ENCODE results near the gene LIM2. TPM values are rescaled to one million over a fixed set of nuclear protein-coding genes. Genes with fewer than 3 reads are reported as not detected.

The LIM2 gene
- polyA plus RNA-seq, 2 of the 4 experiments (the other 2 are of a cell fraction): not detected

- TF ChIP-seq FOSB (CRISPR knock-in tag; IDR thresholded peaks at IDR 0.05) (no peak), TFCP2L1 (CRISPR knock-in tag; IDR thresholded peaks at IDR 0.05) (0 out of 2 replicates have a peak, but pooled peaks have one; percentile 24)
- WGBS (ENCODE audit: missing lambda C conversion rate): under 1% methylated on average over 10 of the region's 10 CpGs
- Histone ChIP-seq H3K4me2 (peak overlapping the region; percentile 92), H3K27ac (peak overlapping the region; percentile 84 to 90), H3K9me3 (no peaks in the 10 kb centered on the region), H3K4me3 (peak overlapping the region; percentile 64), H3K4me1 (peaks cover 32% of the 10 kb centered on the region)
- CTCF ChIA-PET: interaction anchor here (1.0 to 5.0 kb wide), 14 partner anchors 10 to 322 kb away, joined by 3 to 46 read pairs (median 4); partner anchors contain the start of genes CLDND2, ETFB and NKG7
- DNase-seq (ENCODE audit: low read depth in 1 of 2, low spot score in 1 of 2): peak in 1 of 2 experiments; percentile 55
- ATAC-seq: peak; percentile 32 to 41
- POLR2A ChIA-PET: interaction anchor here (0.5 to 2.7 kb wide), 32 partner anchors 11 to 850 kb away, joined by 3 to 59 read pairs (median 4); partner anchors contain the start of genes ETFB, LIM2 and ZNF175
- FAIRE-seq: no peak
Observed at GRCh38 chr19:51339313-51339686, 48.5 kb downstream of the LIM2 start.

GRCh38 chr19:51338563-51339312 is 49.0 kb downstream of the LIM2 start:
- FAIRE-seq (no peak), ATAC-seq (peak; percentile 79 to 88), DNase-seq (ENCODE audit: low read depth in 1 of 2, low spot score in 1 of 2) (peak; percentile 88 to 91)
- Histone ChIP-seq H3K27ac (peak overlapping the region; percentile 84 to 90), H3K4me1 (peaks cover 32% of the 10 kb centered on the region), H3K9me3 (no peaks in the 10 kb centered on the region), H3K4me2 (peak overlapping the region; percentile 92), H3K4me3 (peak overlapping the region; percentile 64)
- TF ChIP-seq MYC (IDR thresholded peaks at IDR 0.05; ENCODE audit: borderline replicate concordance, low read length) (0 out of 2 replicates have a peak, but pooled peaks have one; percentile 44), SMC3 (IDR thresholded peaks at IDR 0.05) (peak; percentile 98), BHLHE40 (IDR thresholded peaks at IDR 0.05; ENCODE audit: low read depth, low read length) (no peak), NR3C1 (IDR thresholded peaks at IDR 0.05) (no peak), POLR2AphosphoS2 (conservative IDR thresholded peaks at IDR 0.05; ENCODE audit: low read length) (no peak), HEYL (CRISPR knock-in tag; IDR thresholded peaks at IDR 0.05) (no peak), CBX2 (IDR thresholded peaks at IDR 0.05; ENCODE audit: borderline replicate concordance, low read depth) (no peak), MAX (IDR thresholded peaks at IDR 0.05) (peak; percentile 79), FOSL2 (IDR thresholded peaks at IDR 0.05) (no peak), FOSL2 (CRISPR knock-in tag; IDR thresholded peaks at IDR 0.05) (0 out of 2 replicates have a peak, but pooled peaks have one; percentile 4), RAD21 (conservative IDR thresholded peaks at IDR 0.05 in 1 of 2, IDR thresholded peaks at IDR 0.05 in 1 of 2) (peak; percentile 80 to 95), POLR2A (IDR thresholded peaks at IDR 0.05; ENCODE audit: low read length) (peak; percentile 25; the same call in 1 of the 2 replicates), GATA3 (IDR thresholded peaks at IDR 0.05; ENCODE audit: borderline replicate concordance) (no peak), CTCF (IDR thresholded peaks at IDR 0.05) (peak; percentile 97), KDM5A (IDR thresholded peaks at IDR 0.05) (peak; percentile 47; the same call in 1 of the 2 replicates), JUN (IDR thresholded peaks at IDR 0.05) (peak in 1 of 2 experiments; percentile 54; a peak in 1 of 5 replicates), PHF8 (IDR thresholded peaks at IDR 0.05; ENCODE audit: borderline replicate concordance, low read depth) (no peak)
- TF ChIP-seq, protein P1, sequence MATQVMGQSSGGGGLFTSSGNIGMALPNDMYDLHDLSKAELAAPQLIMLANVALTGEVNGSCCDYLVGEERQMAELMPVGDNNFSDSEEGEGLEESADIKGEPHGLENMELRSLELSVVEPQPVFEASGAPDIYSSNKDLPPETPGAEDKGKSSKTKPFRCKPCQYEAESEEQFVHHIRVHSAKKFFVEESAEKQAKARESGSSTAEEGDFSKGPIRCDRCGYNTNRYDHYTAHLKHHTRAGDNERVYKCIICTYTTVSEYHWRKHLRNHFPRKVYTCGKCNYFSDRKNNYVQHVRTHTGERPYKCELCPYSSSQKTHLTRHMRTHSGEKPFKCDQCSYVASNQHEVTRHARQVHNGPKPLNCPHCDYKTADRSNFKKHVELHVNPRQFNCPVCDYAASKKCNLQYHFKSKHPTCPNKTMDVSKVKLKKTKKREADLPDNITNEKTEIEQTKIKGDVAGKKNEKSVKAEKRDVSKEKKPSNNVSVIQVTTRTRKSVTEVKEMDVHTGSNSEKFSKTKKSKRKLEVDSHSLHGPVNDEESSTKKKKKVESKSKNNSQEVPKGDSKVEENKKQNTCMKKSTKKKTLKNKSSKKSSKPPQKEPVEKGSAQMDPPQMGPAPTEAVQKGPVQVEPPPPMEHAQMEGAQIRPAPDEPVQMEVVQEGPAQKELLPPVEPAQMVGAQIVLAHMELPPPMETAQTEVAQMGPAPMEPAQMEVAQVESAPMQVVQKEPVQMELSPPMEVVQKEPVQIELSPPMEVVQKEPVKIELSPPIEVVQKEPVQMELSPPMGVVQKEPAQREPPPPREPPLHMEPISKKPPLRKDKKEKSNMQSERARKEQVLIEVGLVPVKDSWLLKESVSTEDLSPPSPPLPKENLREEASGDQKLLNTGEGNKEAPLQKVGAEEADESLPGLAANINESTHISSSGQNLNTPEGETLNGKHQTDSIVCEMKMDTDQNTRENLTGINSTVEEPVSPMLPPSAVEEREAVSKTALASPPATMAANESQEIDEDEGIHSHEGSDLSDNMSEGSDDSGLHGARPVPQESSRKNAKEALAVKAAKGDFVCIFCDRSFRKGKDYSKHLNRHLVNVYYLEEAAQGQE (IDR thresholded peaks at IDR 0.05): no peak
- TF ChIP-seq, protein P2, sequence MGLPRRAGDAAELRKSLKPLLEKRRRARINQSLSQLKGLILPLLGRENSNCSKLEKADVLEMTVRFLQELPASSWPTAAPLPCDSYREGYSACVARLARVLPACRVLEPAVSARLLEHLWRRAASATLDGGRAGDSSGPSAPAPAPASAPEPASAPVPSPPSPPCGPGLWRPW (IDR thresholded peaks at IDR 0.05): no peak
- TF ChIP-seq, protein P3, sequence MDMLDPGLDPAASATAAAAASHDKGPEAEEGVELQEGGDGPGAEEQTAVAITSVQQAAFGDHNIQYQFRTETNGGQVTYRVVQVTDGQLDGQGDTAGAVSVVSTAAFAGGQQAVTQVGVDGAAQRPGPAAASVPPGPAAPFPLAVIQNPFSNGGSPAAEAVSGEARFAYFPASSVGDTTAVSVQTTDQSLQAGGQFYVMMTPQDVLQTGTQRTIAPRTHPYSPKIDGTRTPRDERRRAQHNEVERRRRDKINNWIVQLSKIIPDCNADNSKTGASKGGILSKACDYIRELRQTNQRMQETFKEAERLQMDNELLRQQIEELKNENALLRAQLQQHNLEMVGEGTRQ (IDR thresholded peaks at IDR 0.05): no peak
- TF ChIP-seq, protein P4, sequence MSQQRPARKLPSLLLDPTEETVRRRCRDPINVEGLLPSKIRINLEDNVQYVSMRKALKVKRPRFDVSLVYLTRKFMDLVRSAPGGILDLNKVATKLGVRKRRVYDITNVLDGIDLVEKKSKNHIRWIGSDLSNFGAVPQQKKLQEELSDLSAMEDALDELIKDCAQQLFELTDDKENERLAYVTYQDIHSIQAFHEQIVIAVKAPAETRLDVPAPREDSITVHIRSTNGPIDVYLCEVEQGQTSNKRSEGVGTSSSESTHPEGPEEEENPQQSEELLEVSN (IDR thresholded peaks at IDR 0.05; ENCODE audit: borderline replicate concordance, low read depth): peak; percentile 56; the same call in 1 of the 2 replicates
- WGBS (ENCODE audit: missing lambda C conversion rate): 5% methylated on average over 29 of the region's 43 CpGs
- CTCF ChIA-PET: interaction anchor here (0.6 to 5.0 kb wide), 33 partner anchors 9 to 439 kb away, joined by 3 to 46 read pairs (median 4); partner anchors contain the start of genes CLDND2, ETFB, NKG7 and SIGLEC10
- POLR2A ChIA-PET: interaction anchor here (1.0 to 2.7 kb wide), 8 partner anchors 10 to 103 kb away, joined by 3 to 59 read pairs (median 14); partner anchors contain the start of gene ETFB

All from A549 (cell line).